ENCODE results near the gene SEC62.

SEC62 gene

GRCh38 chr3:169931747-169932520 is 34.7 kb upstream of the SEC62 start:
- Histone ChIP-seq H3K27ac (no peak overlapping the region), H3K4me3 (ENCODE audit: low read depth, low read length) (no peak overlapping the region), H3K36me3 (replicated peaks) (no peaks in the 10 kb centered on the region), H3K27me3 (replicated peaks) (no peaks in the 10 kb centered on the region)
- no peak for DNase-seq
- in situ Hi-C loops (cut with HindIII; ENCODE audit: low pct_ligation_motif_present, low sequenced_read_pairs) = no loop called here
- no peak for TF ChIP-seq CTCF (IDR thresholded peaks at IDR 0.05; ENCODE audit: low read depth, low read length, missing control alignments)

GRCh38 chr3:169939320-169939719 is 27.3 kb upstream of the SEC62 start:
- H3K27ac ChIP-seq = no peak overlapping the region
- H3K27me3 ChIP-seq (replicated peaks) = no peaks in the 10 kb centered on the region
- H3K36me3 ChIP-seq (replicated peaks) = no peaks in the 10 kb centered on the region
- H3K4me3 ChIP-seq (ENCODE audit: low read depth, low read length) = no peak overlapping the region
- in situ Hi-C loops (cut with HindIII; ENCODE audit: low pct_ligation_motif_present, low sequenced_read_pairs) = no loop called here
- TF ChIP-seq CTCF (IDR thresholded peaks at IDR 0.05; ENCODE audit: low read depth, low read length, missing control alignments) = no peak
- DNase-seq = no peak

GRCh38 chr3:169939751-169940150 is 26.9 kb upstream of the SEC62 start:
- Histone ChIP-seq H3K27me3 (replicated peaks) (no peaks in the 10 kb centered on the region), H3K27ac (no peak overlapping the region), H3K36me3 (replicated peaks) (no peaks in the 10 kb centered on the region), H3K4me3 (ENCODE audit: low read depth, low read length) (no peak overlapping the region)
- in situ Hi-C loops (cut with HindIII; ENCODE audit: low pct_ligation_motif_present, low sequenced_read_pairs) = no loop called here
- DNase-seq = no peak
- TF ChIP-seq CTCF (IDR thresholded peaks at IDR 0.05; ENCODE audit: low read depth, low read length, missing control alignments) = no peak

- in situ Hi-C loops (cut with HindIII; ENCODE audit: low pct_ligation_motif_present, low sequenced_read_pairs) = no loop called here
- no peak for TF ChIP-seq CTCF (IDR thresholded peaks at IDR 0.05; ENCODE audit: low read depth, low read length, missing control alignments)
- Histone ChIP-seq H3K27ac (no peak overlapping the region), H3K27me3 (replicated peaks) (no peaks in the 10 kb centered on the region), H3K36me3 (replicated peaks) (no peaks in the 10 kb centered on the region), H3K4me3 (ENCODE audit: low read depth, low read length) (no peak overlapping the region)
- DNase-seq = no peak
Observed at GRCh38 chr3:169940470-169941181, 26.0 kb upstream of the SEC62 start.

- DNase-seq = peak; percentile 25
- in situ Hi-C loops (cut with HindIII; ENCODE audit: low pct_ligation_motif_present, low sequenced_read_pairs) = no loop called here
Observed at GRCh38 chr3:169945313-169945712, 21.3 kb upstream of the SEC62 start.

More at GRCh38 chr3:169945313-169945712, 21.3 kb upstream of the SEC62 start:
- TF ChIP-seq CTCF (IDR thresholded peaks at IDR 0.05; ENCODE audit: low read depth, low read length, missing control alignments) = no peak
- Histone ChIP-seq H3K36me3 (replicated peaks) (no peaks in the 10 kb centered on the region), H3K27ac (no peak overlapping the region), H3K27me3 (replicated peaks) (no peaks in the 10 kb centered on the region), H3K4me3 (ENCODE audit: low read depth, low read length) (no peak overlapping the region)
